Neural cell (in vitro differentiated cells): ENCODE results near the gene SLC7A1. TPM values are rescaled to one million over a fixed set of nuclear protein-coding genes. Genes with fewer than 3 reads are reported as not detected.

Experiments
- H2AFZ ChIP-seq: fragments of 200-600, 300-800 bp; sonication (generic), shearing (Covaris generic); 2 replicates; pipeline ENCODE4 v1.6.0; 2014; ENCODE audit warnings: low read depth, mild to moderate bottlenecking, antibody characterized with exemption, low read length, moderate library complexity
- H3F3A ChIP-seq: fragments of 200-600 bp; shearing (Covaris generic); 2 replicates; pipeline ENCODE4 v1.6.1; 2016; ENCODE audit warnings: mild to moderate bottlenecking, moderate library complexity, mixed read lengths, antibody characterized with exemption, low read length; ENCODE audit not compliant: insufficient read depth, poor library complexity, severe bottlenecking
- H3K27ac ChIP-seq: fragments of 200-600, 300-800 bp; sonication (generic), shearing (Covaris generic); 2 replicates; pipeline ENCODE4 v1.5.1; 2014; ENCODE audit warnings: mild to moderate bottlenecking, low read length, moderate library complexity
- H3K27me3 ChIP-seq: fragments of 300-800, 200-600 bp; sonication (generic), shearing (Covaris generic); 2 replicates; pipeline ENCODE4 v1.6.0; 2014; ENCODE audit warnings: mild to moderate bottlenecking, low read depth, low read length, moderate library complexity; ENCODE audit not compliant: insufficient read depth
- H3K36me3 ChIP-seq: fragments of 300-800, 200-600 bp; sonication (generic), shearing (Covaris generic); 2 replicates; pipeline ENCODE4 v1.5.1; 2014; ENCODE audit warnings: mild to moderate bottlenecking, antibody characterized with exemption, low read length, moderate library complexity; ENCODE audit not compliant: insufficient read depth
- H3K4me2 ChIP-seq: fragments of 300-800, 200-600 bp; sonication (generic), shearing (Covaris generic); 2 replicates; pipeline ENCODE4 v1.6.0; 2014; ENCODE audit warnings: mild to moderate bottlenecking, low read length
- H3K4me3 ChIP-seq: fragments of 300-800, 200-600 bp; sonication (generic), shearing (Covaris generic); 2 replicates; pipeline ENCODE4 v1.5.1; 2014; ENCODE audit warnings: mild to moderate bottlenecking, low read length, moderate library complexity
- H3K79me2 ChIP-seq: fragments of 200-600 bp; shearing (Covaris generic); replicated peaks from 2 replicates; pipeline ENCODE4 v1.6.0; 2014; ENCODE audit warnings: mild to moderate bottlenecking, low read length, moderate library complexity; ENCODE audit not compliant: insufficient read depth
- H3K9ac ChIP-seq: fragments of 300-800, 200-600 bp; sonication (generic), shearing (Covaris generic); 2 replicates; pipeline ENCODE4 v1.6.1; 2016; ENCODE audit warnings: mild to moderate bottlenecking, low read length, mixed read lengths
- H3K9me2 ChIP-seq: fragments of 200-600 bp; shearing (Covaris generic); 2 replicates; pipeline ENCODE4 v1.6.1; 2016; ENCODE audit warnings: mild to moderate bottlenecking, low read length, mixed read lengths; ENCODE audit not compliant: insufficient read depth
- H3K9me3 ChIP-seq: fragments of 200-600, 300-800 bp; sonication (generic), shearing (Covaris generic); 2 replicates; pipeline ENCODE4 v1.6.1; 2016; ENCODE audit warnings: mild to moderate bottlenecking, mixed run types, low read length, moderate library complexity, mixed read lengths
- H4K20me1 ChIP-seq: fragments of 200-600 bp; shearing (Covaris generic); 2 replicates; pipeline ENCODE4 v1.6.1; 2016; ENCODE audit warnings: mild to moderate bottlenecking, mixed run types; ENCODE audit not compliant: insufficient read depth
- EP300 ChIP-seq: fragments of 450-650 bp; conservative IDR thresholded peaks from 2 replicates; pipeline ENCODE4 v1.6.1; 2014; ENCODE audit warnings: antibody characterized with exemption, mild to moderate bottlenecking, moderate library complexity; ENCODE audit not compliant: poor library complexity, severe bottlenecking
- EZH2 ChIP-seq: fragments of 200-600, 300-800 bp; shearing (Covaris generic), sonication (generic); IDR thresholded peaks from 2 replicates; pipeline ENCODE4 v1.6.1; 2014; ENCODE audit warnings: antibody characterized with exemption, low read length, borderline replicate concordance, mild to moderate bottlenecking; ENCODE audit not compliant: insufficient read depth, poor library complexity, severe bottlenecking
- MXI1 ChIP-seq: fragments of 450-650 bp; conservative IDR thresholded peaks from 2 replicates; pipeline ENCODE4 v1.6.1; 2014; ENCODE audit warnings: antibody characterized with exemption, mild to moderate bottlenecking; ENCODE audit not compliant: poor library complexity, severe bottlenecking
- RAD21 ChIP-seq: fragments of 450-650 bp; conservative IDR thresholded peaks from 2 replicates; pipeline ENCODE4 v1.6.1; 2014; ENCODE audit warnings: antibody characterized with exemption, mild to moderate bottlenecking, moderate library complexity
- SMC3 ChIP-seq: fragments of 450-650 bp; conservative IDR thresholded peaks from 2 replicates; pipeline ENCODE4 v1.6.1; 2014; ENCODE audit warnings: antibody characterized with exemption, mild to moderate bottlenecking, moderate library complexity; ENCODE audit not compliant: poor library complexity
- TAF1 ChIP-seq: IDR thresholded peaks from 2 replicates; pipeline ENCODE4 v1.6.1; 2012; ENCODE audit warnings: low read depth
- polyA plus RNA-seq: library from polyadenylated mRNA; depleted of rRNA; stranded (reverse); fragments of >200 nt; gene quantifications from 2 replicates; pipeline ENCODE4 v1.2.3, GENCODE V29; 2014
- TF ChIP-seq, protein P1 (sequence below): fragments of 450-650 bp; IDR thresholded peaks from 2 replicates; pipeline ENCODE4 v1.5.1; 2014; ENCODE audit warnings: antibody characterized with exemption, mild to moderate bottlenecking, moderate library complexity; ENCODE audit not compliant: poor library complexity, severe bottlenecking
- TF ChIP-seq, protein P2 (sequence below): IDR thresholded peaks from 2 replicates; pipeline ENCODE4 v1.6.1; 2012; ENCODE audit warnings: borderline replicate concordance

SLC7A1 gene
- polyA plus RNA-seq, 1 donor from 2014 or later = 2.6 TPM

GRCh38 chr13:29479716-29480492 is 115.6 kb downstream of the SLC7A1 start:
- no peaks in the 10 kb centered on the region for H3K36me3 ChIP-seq
- no peak overlapping the region for H2AFZ ChIP-seq
- H3K4me3 ChIP-seq = no peak overlapping the region
- no peaks in the 10 kb centered on the region for H3K27me3 ChIP-seq
- no peaks in the 10 kb centered on the region for H3K9me2 ChIP-seq
- H3F3A ChIP-seq = no peaks in the 10 kb centered on the region
- H3K9ac ChIP-seq = no peak overlapping the region
- H3K4me2 ChIP-seq = no peak overlapping the region
- no peak overlapping the region for H3K27ac ChIP-seq
- no peaks in the 10 kb centered on the region for H3K9me3 ChIP-seq
- no peaks in the 10 kb centered on the region for H4K20me1 ChIP-seq
- no peaks in the 10 kb centered on the region for H3K79me2 ChIP-seq
- TF ChIP-seq RAD21 (no peak), EP300 (no peak), MXI1 (no peak), SMC3 (no peak), TAF1 (no peak), EZH2 (no peak)
- TF ChIP-seq, protein P1, sequence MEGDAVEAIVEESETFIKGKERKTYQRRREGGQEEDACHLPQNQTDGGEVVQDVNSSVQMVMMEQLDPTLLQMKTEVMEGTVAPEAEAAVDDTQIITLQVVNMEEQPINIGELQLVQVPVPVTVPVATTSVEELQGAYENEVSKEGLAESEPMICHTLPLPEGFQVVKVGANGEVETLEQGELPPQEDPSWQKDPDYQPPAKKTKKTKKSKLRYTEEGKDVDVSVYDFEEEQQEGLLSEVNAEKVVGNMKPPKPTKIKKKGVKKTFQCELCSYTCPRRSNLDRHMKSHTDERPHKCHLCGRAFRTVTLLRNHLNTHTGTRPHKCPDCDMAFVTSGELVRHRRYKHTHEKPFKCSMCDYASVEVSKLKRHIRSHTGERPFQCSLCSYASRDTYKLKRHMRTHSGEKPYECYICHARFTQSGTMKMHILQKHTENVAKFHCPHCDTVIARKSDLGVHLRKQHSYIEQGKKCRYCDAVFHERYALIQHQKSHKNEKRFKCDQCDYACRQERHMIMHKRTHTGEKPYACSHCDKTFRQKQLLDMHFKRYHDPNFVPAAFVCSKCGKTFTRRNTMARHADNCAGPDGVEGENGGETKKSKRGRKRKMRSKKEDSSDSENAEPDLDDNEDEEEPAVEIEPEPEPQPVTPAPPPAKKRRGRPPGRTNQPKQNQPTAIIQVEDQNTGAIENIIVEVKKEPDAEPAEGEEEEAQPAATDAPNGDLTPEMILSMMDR = no peak
- TF ChIP-seq, protein P2, sequence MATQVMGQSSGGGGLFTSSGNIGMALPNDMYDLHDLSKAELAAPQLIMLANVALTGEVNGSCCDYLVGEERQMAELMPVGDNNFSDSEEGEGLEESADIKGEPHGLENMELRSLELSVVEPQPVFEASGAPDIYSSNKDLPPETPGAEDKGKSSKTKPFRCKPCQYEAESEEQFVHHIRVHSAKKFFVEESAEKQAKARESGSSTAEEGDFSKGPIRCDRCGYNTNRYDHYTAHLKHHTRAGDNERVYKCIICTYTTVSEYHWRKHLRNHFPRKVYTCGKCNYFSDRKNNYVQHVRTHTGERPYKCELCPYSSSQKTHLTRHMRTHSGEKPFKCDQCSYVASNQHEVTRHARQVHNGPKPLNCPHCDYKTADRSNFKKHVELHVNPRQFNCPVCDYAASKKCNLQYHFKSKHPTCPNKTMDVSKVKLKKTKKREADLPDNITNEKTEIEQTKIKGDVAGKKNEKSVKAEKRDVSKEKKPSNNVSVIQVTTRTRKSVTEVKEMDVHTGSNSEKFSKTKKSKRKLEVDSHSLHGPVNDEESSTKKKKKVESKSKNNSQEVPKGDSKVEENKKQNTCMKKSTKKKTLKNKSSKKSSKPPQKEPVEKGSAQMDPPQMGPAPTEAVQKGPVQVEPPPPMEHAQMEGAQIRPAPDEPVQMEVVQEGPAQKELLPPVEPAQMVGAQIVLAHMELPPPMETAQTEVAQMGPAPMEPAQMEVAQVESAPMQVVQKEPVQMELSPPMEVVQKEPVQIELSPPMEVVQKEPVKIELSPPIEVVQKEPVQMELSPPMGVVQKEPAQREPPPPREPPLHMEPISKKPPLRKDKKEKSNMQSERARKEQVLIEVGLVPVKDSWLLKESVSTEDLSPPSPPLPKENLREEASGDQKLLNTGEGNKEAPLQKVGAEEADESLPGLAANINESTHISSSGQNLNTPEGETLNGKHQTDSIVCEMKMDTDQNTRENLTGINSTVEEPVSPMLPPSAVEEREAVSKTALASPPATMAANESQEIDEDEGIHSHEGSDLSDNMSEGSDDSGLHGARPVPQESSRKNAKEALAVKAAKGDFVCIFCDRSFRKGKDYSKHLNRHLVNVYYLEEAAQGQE = no peak

- Histone ChIP-seq H3K79me2 (no peaks in the 10 kb centered on the region), H4K20me1 (no peaks in the 10 kb centered on the region), H3K27me3 (no peaks in the 10 kb centered on the region), H3K9me3 (no peaks in the 10 kb centered on the region), H3K9me2 (no peaks in the 10 kb centered on the region), H3K4me2 (no peak overlapping the region), H3K4me3 (no peak overlapping the region), H3F3A (no peaks in the 10 kb centered on the region), H3K27ac (no peak overlapping the region), H3K36me3 (no peaks in the 10 kb centered on the region), H2AFZ (no peak overlapping the region), H3K9ac (no peak overlapping the region)
- TF ChIP-seq MXI1 (no peak), RAD21 (no peak), SMC3 (no peak), TAF1 (no peak)
These were observed 119.4 kb downstream of the SLC7A1 start for GRCh38 chr13:29476046-29476445.

DNA sequence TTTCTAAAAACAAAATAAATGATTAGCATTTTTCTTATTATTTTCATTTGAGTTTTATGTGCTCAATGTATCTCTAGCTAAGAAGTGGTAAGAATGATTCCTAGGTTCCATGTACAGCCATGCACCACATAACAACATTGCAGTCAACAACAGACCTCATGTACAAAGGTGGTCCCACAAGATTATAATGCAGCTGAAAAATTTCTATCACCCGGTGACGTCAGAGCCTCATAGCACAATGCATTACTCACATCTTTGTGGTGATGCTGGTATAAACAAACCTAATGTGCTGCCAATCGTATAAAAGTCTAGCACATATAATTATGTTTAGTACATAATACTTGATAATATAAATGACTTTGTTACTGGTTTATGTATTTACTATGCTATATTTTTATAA is 120.5 kb downstream of the SLC7A1 start:
- Histone ChIP-seq H3K4me3 (no peak overlapping the region), H3K9me2 (no peaks in the 10 kb centered on the region), H3K9me3 (no peaks in the 10 kb centered on the region), H3K4me2 (no peak overlapping the region), H3F3A (no peaks in the 10 kb centered on the region), H3K79me2 (no peaks in the 10 kb centered on the region), H4K20me1 (no peaks in the 10 kb centered on the region), H3K27ac (no peak overlapping the region), H3K27me3 (no peaks in the 10 kb centered on the region), H3K36me3 (no peaks in the 10 kb centered on the region), H3K9ac (no peak overlapping the region), H2AFZ (no peak overlapping the region)
- TF ChIP-seq MXI1 = no peak
- no peak for TF ChIP-seq TAF1
- TF ChIP-seq EZH2 = no peak
- TF ChIP-seq, protein P2 = no peak
- TF ChIP-seq, protein P1 = no peak
- no peak for TF ChIP-seq SMC3
- no peak for TF ChIP-seq EP300
